Dendritic cell treated with granulocyte-macrophage colony-stimulating factor and Interleukin-4, amounts not matched to agents 40 ng/mL and 50 ng/mL, for 4 days (primary cell): Measurements from ENCODE around the gene IMMP2L.

Experiments used
- H3K27ac Mint-ChIP-seq: one replicate; pipeline ENCODE4 v1.8.0; 2022; ENCODE audit warnings: mild to moderate bottlenecking, mixed read lengths
- H3K27me3 Mint-ChIP-seq: one replicate; pipeline ENCODE4 v1.8.0; 2022; ENCODE audit warnings: mild to moderate bottlenecking, mixed read lengths
- H3K36me3 Mint-ChIP-seq: one replicate; pipeline ENCODE4 v1.8.0; 2022; ENCODE audit warnings: low read depth, mixed read lengths
- H3K4me1 Mint-ChIP-seq: one replicate; pipeline ENCODE4 v1.8.0; 2022; ENCODE audit warnings: low read depth, mixed read lengths
- H3K4me3 Mint-ChIP-seq: one replicate; pipeline ENCODE4 v1.8.0; 2022; ENCODE audit warnings: mild to moderate bottlenecking, moderate library complexity, mixed read lengths
- H3K9me3 Mint-ChIP-seq: one replicate; pipeline ENCODE4 v1.8.0; 2022; ENCODE audit warnings: mixed read lengths
- intact Hi-C: fragments of 100-400 bp; cut with micrococcal nuclease; formaldehyde crosslinking; loops from one replicate; pipeline ENCODE4 v1.15.0; 2022

Gene IMMP2L

DNA sequence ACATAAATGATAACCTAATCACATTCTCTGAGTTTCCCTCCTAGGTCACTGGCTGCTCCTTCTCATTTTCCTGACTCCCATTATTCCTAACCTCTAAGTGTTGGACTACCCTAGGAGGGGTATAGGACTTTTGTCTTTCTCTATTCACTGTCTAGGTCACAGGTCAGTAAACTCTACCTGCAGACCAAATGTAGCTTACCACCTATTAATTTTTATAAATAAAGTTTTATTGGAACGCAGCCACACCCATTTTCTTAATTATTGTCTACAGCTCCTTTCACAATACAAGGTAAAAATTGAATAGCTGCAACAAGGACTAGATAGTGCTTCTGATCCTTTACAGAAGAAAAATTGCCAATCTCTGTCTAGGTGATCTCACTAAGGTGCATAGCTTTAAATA lies 156.7 kb downstream of the IMMP2L start:
- Mint-ChIP-seq H3K4me3 (no peak overlapping the region), H3K36me3 (no peaks in the 10 kb centered on the region), H3K4me1 (no peaks in the 10 kb centered on the region), H3K9me3 (peaks cover 25% of the 10 kb centered on the region), H3K27ac (no peak overlapping the region), H3K27me3 (no peaks in the 10 kb centered on the region)
- intact Hi-C loops, result no loop called here

DNA sequence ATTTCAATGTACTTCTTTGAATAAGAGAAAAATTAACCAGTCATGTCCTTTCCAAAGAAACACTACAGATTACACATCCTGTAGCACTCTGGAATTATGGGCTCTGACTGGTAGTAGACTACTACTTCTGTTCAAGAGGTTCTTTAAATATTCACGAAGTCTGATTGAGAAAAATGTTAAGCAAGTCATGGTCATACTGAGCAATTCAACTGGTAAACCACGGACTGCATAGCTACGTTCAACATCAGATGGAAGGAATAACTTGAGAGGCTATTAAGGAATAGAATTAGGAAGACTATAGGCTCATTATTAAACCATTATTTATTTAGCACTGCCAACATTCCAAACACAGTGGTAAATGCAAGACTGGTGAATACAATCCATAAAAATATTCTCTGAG lies 160.8 kb downstream of the IMMP2L start:
- no peaks in the 10 kb centered on the region for H3K36me3 Mint-ChIP-seq
- H3K27ac Mint-ChIP-seq, result no peak overlapping the region
- no peak overlapping the region for H3K4me3 Mint-ChIP-seq
- peaks cover 19% of the 10 kb centered on the region for H3K9me3 Mint-ChIP-seq
- no peaks in the 10 kb centered on the region for H3K27me3 Mint-ChIP-seq
- intact Hi-C loops, result no loop called here
- H3K4me1 Mint-ChIP-seq, result no peaks in the 10 kb centered on the region

DNA sequence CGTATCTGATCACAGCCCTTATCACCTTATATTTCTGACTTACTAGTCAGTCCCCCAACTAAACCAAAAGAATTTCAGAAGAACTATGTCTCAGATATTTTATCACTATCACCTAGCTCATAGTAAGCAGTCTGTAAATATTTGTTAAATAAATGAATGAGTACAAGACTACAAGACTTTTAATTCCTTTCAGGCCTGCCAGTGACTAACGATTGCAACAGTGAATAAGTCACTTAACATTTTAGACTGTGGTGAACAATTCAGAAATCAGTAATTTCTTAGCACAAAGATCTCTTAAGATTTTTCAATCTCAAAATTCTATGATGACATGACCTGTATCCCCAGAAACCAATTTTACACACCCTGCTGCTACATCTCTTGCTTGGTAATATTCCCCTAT lies 162.2 kb downstream of the IMMP2L start:
- Mint-ChIP-seq H3K4me1 (no peaks in the 10 kb centered on the region), H3K27me3 (no peaks in the 10 kb centered on the region)

DNA sequence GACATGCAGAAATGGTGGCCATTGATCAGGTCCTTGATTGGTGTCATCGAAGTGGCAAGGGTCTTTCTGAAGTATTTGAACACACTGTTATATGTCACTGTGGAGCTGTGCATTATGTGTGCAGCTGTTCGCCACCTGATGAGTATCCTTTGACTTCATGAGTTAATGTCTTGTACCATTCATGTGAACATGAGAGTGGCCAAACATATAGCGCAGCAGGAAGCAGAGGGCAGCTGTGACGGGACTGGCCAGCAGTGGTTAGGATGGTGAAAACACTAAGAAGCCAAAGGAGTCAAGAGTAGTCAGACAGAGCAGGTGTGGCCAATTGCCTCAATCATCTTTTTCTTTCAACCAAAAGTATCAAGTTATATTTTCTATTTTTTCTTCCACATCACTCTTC lies 167.4 kb downstream of the IMMP2L start:
- H3K9me3 Mint-ChIP-seq, result peaks cover 16% of the 10 kb centered on the region
- no peaks in the 10 kb centered on the region for H3K36me3 Mint-ChIP-seq
- H3K4me1 Mint-ChIP-seq, result no peaks in the 10 kb centered on the region
- intact Hi-C loops, result no loop called here
- no peak overlapping the region for H3K4me3 Mint-ChIP-seq
- no peak overlapping the region for H3K27ac Mint-ChIP-seq
- no peaks in the 10 kb centered on the region for H3K27me3 Mint-ChIP-seq

More for the DNA sequence above, 162.2 kb downstream of the IMMP2L start:
- no peak overlapping the region for H3K4me3 Mint-ChIP-seq
- peaks cover 18% of the 10 kb centered on the region for H3K9me3 Mint-ChIP-seq
- intact Hi-C loops, result no loop called here
- H3K27ac Mint-ChIP-seq, result no peak overlapping the region
- H3K36me3 Mint-ChIP-seq, result no peaks in the 10 kb centered on the region

DNA sequence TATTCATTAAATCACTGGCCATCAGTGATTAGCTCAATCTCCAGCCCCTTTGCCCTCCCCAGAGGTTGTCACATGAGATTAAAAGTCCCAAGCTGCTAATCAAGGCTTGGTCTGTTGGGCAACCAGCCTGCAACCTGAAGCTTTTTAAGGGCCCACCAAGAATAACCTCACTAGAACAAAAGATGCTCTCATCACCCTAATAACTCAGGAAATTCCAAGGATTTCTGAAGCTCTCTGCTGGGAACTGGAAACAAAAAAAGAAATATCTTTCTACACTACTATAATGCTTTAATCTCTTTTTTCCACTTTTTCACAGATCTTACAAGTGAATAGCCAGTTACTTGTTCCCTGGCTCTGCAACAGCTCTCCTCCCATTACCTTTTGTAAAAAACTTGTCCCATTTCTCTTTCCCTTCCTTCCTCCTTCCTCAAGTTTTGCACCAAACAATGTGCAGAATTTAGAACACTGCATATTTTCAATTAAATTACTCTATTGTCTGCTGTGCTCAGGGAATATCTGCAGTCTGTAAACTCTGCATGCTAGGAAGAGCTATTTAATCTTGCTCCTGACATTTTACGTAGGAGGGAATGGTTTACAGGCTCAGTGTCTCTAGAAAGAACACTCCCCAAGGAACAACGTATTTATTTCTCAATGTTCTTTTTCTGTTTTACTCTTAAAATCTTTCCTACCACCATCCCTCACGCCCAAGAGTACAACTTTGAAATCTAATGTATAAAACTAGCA lies 169.1 kb downstream of the IMMP2L start:
- intact Hi-C loops, result no loop called here
- Mint-ChIP-seq H3K9me3 (peaks cover 30% of the 10 kb centered on the region), H3K4me3 (no peak overlapping the region), H3K27ac (no peak overlapping the region), H3K27me3 (no peaks in the 10 kb centered on the region), H3K4me1 (peaks cover 5% of the 10 kb centered on the region), H3K36me3 (no peaks in the 10 kb centered on the region)

DNA sequence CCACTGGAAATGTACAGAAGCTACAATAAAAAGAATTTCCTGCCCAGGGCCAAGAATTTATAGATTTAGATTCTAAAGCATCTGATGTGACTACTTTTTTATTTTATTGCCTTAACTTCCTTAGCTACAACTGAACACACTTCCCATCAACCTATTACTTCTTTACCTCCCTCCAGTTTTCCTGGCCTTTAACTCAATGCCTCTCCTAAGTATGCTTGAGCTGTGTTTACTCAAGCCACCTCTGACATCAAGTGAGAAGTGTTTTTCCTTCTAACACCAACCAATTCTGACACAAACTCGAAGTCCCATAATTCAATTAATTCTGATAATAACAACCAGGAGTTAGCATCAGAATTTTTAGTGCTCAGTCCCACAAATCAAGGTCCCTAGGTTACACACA lies 170.0 kb downstream of the IMMP2L start:
- Mint-ChIP-seq H3K4me3 (no peak overlapping the region), H3K9me3 (peaks cover 35% of the 10 kb centered on the region), H3K27me3 (no peaks in the 10 kb centered on the region), H3K27ac (no peak overlapping the region), H3K4me1 (peaks cover 5% of the 10 kb centered on the region), H3K36me3 (no peaks in the 10 kb centered on the region)
- intact Hi-C loops, result no loop called here

DNA sequence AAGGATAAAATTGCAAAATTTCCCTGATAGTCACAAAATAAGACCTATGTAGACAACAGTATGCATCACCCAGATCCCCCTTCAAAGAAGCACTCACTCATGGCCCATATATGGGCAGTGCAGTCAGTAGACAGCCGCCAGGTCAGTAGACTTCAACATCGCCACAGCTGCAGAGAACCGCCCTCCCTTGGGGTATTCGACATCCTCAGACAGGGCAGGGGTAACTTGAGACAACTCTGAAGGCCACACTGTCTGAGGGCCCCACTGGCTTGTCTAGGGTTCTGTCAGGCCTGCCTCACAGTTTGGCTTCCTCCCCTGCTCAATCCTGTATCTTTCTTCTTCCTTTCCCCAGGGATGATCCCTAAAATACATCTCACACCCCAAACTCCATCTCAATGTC lies 172.3 kb downstream of the IMMP2L start:
- no peak overlapping the region for H3K4me3 Mint-ChIP-seq
- peaks cover 38% of the 10 kb centered on the region for H3K9me3 Mint-ChIP-seq
- no peaks in the 10 kb centered on the region for H3K36me3 Mint-ChIP-seq
- intact Hi-C loops, result no loop called here
- no peak overlapping the region for H3K27ac Mint-ChIP-seq
- H3K4me1 Mint-ChIP-seq, result peaks cover 5% of the 10 kb centered on the region
- no peaks in the 10 kb centered on the region for H3K27me3 Mint-ChIP-seq

DNA sequence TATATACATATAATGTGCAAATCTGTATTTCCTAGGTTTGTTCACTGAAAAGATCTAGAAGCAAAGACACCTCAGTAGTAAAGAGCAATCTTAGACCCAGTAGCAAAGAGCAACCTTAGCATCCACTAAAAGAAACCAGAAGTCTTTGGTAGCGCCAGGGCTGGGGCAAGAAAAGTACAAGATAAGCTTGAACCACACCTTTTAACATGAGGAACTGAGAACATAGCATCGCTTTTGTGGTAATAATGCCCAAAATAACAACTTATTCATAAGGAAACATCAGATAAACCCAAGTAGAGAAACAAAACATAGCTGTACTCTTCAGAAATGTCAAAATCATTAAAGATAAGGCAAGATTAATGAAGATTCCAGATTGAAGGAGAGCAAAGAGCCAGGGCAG lies 173.4 kb downstream of the IMMP2L start:
- Mint-ChIP-seq H3K36me3 (no peaks in the 10 kb centered on the region), H3K9me3 (peaks cover 38% of the 10 kb centered on the region), H3K4me3 (no peak overlapping the region), H3K27me3 (no peaks in the 10 kb centered on the region), H3K4me1 (peaks cover 5% of the 10 kb centered on the region), H3K27ac (no peak overlapping the region)
- intact Hi-C loops, result no loop called here

DNA sequence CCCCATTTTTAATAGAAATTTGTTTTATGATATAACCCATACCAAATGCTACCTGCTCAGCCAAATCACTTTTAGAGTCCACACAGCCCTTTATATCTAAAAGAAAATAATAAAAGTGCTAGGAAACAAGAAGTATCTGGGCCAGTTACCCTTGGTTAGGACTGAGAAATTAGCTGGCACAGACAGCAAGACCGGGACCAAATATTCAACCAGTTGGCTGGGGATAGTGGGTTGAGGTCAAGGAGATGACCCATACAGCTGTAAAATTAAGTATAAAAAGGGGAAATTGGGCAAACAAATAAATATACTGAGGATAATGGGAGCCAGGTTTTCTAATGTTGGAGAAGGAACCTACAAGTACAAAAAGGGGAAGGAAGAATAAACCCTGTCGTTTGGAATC lies 174.3 kb downstream of the IMMP2L start:
- Mint-ChIP-seq H3K27ac (no peak overlapping the region), H3K36me3 (no peaks in the 10 kb centered on the region), H3K4me3 (no peak overlapping the region), H3K9me3 (peaks cover 38% of the 10 kb centered on the region), H3K27me3 (no peaks in the 10 kb centered on the region), H3K4me1 (peaks cover 5% of the 10 kb centered on the region)
- intact Hi-C loops, result no loop called here

DNA sequence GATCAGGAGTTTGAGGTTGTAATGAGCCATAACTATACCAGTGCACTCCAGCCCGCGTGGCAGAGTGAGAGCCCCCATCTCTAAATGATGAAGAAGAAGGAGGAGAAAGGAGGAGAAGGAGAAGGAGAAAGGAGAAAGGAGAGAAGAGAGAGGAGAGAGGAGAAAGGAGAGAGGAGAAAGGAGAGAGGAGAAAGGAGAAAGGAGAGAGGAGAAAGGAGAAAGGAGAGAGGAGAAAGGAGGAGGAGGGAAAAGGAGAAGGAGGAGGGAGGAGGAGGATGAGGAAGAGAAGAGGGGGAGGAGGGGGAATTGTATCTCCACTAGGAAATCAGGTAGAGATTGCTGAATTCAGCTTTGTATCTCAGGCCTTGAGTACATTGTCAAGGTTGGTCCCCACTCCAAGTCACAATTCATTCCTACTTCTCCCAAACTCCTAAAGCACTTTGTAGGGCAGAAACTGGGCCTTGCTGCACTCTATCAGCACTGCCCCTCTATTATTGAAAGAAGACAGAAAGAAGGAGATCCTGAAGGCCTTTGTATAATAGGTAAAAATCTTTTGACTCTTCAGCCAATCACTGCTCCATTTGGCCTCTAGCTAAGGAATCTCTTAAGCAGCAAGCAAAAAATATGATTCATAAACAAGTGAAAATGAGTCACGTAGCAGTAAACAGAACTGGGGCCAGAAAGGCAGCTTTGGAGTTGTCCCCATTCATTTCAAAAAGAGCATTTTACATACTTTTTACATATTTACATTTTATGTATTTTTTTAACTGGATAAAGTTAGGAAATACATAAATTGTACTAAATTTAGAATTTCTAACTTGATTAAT lies 178.0 kb downstream of the IMMP2L start:
- Mint-ChIP-seq H3K36me3 (no peaks in the 10 kb centered on the region), H3K27ac (no peak overlapping the region), H3K27me3 (no peaks in the 10 kb centered on the region), H3K4me3 (no peak overlapping the region), H3K4me1 (peaks cover 5% of the 10 kb centered on the region), H3K9me3 (peaks cover 27% of the 10 kb centered on the region)
- intact Hi-C loops, result no loop called here

DNA sequence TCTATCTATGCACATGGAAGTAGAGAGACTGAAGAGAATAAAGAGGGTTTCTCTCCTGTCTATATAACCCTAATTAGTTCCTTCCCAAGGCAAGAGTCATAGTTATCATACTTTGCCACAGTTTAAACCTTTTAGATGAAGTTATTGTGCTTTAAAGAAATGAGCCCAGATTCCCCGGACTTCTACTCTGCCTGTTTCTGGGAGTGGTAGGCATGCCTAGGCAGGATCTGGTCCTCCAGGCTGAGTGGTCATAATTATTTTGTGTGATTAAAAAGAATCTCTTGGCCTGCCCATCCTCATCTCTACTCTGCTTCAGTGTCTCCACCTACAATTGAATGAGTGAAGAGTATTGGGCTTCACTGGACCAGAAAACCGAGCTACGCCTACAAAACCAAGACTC lies 179.2 kb downstream of the IMMP2L start:
- Mint-ChIP-seq H3K27ac (no peak overlapping the region), H3K36me3 (no peaks in the 10 kb centered on the region), H3K9me3 (peaks cover 16% of the 10 kb centered on the region), H3K4me1 (no peaks in the 10 kb centered on the region), H3K4me3 (no peak overlapping the region), H3K27me3 (no peaks in the 10 kb centered on the region)
- intact Hi-C loops, result no loop called here

DNA sequence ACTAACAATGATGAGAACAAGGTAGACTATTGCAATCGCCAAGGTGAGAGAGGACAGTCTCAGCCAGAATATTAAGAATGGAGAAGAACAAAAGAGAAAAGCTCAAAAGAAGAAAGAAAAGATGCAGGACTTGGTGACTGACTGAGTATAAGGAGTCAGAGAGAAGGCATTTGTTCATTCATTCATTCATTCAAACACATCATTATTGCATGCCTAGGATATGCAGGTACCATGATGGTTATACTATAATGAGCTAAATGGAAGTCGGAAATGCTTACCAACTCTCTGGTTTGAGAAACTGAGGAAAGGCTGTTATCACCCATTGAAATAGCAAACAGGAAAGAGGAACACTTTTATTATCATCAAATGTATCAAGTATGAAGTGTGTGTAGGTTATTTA lies 180.7 kb downstream of the IMMP2L start:
- Mint-ChIP-seq H3K4me3 (no peak overlapping the region), H3K27ac (no peak overlapping the region), H3K4me1 (no peaks in the 10 kb centered on the region), H3K9me3 (peaks cover 7% of the 10 kb centered on the region), H3K27me3 (no peaks in the 10 kb centered on the region), H3K36me3 (no peaks in the 10 kb centered on the region)
- intact Hi-C loops, result no loop called here

DNA sequence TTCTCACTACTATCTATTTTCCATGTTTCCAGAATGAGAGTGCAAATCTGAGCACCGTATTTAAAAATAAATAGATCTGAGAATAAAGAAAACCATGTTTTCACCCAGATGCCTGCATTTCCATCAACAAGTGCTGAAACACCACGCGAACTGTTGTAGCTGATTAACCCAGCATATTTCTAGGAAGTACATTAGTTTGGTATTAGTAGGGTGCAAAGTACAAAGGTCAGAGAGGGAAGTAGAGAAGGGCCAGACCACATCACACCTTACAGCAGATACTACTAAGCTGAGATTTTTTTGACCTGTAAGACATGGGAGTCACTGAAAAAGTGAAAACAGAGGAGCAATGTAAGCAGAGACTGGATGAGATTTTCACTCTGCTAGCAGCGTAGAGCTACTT lies 181.3 kb downstream of the IMMP2L start:
- peaks cover under 1% of the 10 kb centered on the region for H3K9me3 Mint-ChIP-seq
- no peaks in the 10 kb centered on the region for H3K4me1 Mint-ChIP-seq
- H3K27ac Mint-ChIP-seq, result no peak overlapping the region
- no peak overlapping the region for H3K4me3 Mint-ChIP-seq
- H3K36me3 Mint-ChIP-seq, result no peaks in the 10 kb centered on the region
- intact Hi-C loops, result no loop called here
- no peaks in the 10 kb centered on the region for H3K27me3 Mint-ChIP-seq

DNA sequence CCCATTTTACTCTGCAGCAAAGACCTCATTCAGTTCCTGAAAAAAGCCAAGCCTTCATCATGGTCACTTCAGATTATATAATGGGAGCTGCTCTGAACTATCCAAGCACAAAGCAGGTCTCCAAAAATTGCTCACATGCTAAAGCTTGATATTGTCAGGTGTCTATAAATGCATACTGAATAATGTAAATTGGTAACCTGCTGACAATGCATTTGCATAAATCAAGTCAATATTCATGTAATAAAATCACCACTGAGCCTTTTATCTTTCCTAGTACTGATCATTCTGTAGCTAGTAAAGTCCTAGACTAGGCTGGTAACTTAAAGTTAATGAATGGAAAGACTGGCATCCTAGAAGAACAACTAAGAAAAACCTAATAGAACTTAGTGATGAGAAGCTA lies 188.3 kb downstream of the IMMP2L start:
- Mint-ChIP-seq H3K36me3 (no peaks in the 10 kb centered on the region), H3K27me3 (no peaks in the 10 kb centered on the region), H3K4me3 (no peak overlapping the region), H3K27ac (no peak overlapping the region), H3K9me3 (no peaks in the 10 kb centered on the region), H3K4me1 (no peaks in the 10 kb centered on the region)
- intact Hi-C loops, result no loop called here
